Upper lobe of left lung (tissue), 4 donors: Measurements from ENCODE around the gene ANGPTL4.

ENCODE experiments used
- EP300 ChIP-seq, 4 donors: sonication (generic); formaldehyde crosslinking; IDR thresholded peaks; one replicate each; pipeline ENCODE4 v1.5.1; 2017; ENCODE audit warnings: antibody characterized with exemption in 4 of 4, control low read depth in 2 of 4
- POLR2A ChIP-seq, 4 donors: fragments of 450-650 bp; IDR thresholded peaks; one replicate each; pipeline ENCODE4 v1.5.1; 2016 to 2017; ENCODE audit warnings: antibody characterized with exemption in 4 of 4, mild to moderate bottlenecking in 2 of 4
- POLR2AphosphoS5 ChIP-seq, 2 donors: sonication (generic); formaldehyde crosslinking; IDR thresholded peaks; one replicate each; pipeline ENCODE4 v1.5.1; 2017; ENCODE audit warnings: antibody characterized with exemption in 2 of 2
- TF ChIP-seq, protein P1 (sequence below), 6 experiments: fragments of 450-650 bp in 4 of 6; fragments of 200-600 bp in 2 of 6; sonication (generic) in 2 of 6; IDR thresholded peaks; one replicate each; pipeline ENCODE4 v1.5.1; 2016 to 2019; ENCODE audit warnings: antibody characterized with exemption in 6 of 6

DNA sequence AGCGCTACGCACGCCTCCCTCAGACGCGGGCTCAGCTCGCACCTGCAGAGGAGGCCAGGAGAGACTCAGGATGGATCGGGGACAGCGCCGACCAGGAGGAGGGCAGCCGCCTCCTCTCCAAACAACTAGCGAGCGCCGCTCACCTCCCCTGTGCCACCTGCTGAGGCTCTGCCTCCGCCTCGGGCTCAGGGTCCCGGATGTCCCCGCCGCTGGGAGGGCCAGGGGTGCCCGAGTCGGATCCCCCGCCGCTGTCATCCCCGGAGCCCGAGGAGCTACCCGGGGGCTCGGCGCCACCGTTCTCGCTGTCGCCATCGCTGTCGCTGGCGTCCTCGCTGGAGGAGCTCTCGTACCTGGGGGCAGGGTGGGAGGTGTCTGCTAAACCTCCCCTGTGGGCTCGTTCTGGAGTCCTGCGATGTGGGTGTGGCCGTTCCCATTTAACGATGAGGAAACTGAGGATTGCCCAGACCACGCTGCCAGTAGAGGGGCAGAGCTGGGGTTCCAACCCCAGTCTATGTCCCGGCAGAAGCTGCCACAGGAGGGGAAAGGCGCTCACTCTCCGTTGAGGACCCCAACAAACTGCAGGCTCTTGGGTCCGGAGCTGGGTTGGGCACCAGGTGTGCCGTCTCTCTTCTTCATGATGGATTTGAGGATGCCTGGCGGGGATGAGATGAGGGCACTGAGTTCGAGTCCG, 30.0 kb upstream of the ANGPTL4 start:
- TF ChIP-seq, protein P1, sequence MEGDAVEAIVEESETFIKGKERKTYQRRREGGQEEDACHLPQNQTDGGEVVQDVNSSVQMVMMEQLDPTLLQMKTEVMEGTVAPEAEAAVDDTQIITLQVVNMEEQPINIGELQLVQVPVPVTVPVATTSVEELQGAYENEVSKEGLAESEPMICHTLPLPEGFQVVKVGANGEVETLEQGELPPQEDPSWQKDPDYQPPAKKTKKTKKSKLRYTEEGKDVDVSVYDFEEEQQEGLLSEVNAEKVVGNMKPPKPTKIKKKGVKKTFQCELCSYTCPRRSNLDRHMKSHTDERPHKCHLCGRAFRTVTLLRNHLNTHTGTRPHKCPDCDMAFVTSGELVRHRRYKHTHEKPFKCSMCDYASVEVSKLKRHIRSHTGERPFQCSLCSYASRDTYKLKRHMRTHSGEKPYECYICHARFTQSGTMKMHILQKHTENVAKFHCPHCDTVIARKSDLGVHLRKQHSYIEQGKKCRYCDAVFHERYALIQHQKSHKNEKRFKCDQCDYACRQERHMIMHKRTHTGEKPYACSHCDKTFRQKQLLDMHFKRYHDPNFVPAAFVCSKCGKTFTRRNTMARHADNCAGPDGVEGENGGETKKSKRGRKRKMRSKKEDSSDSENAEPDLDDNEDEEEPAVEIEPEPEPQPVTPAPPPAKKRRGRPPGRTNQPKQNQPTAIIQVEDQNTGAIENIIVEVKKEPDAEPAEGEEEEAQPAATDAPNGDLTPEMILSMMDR (IDR thresholded peaks at IDR 0.05), result no peak
- TF ChIP-seq POLR2A (IDR thresholded peaks at IDR 0.05) (no peak), EP300 (IDR thresholded peaks at IDR 0.05) (no peak), POLR2AphosphoS5 (IDR thresholded peaks at IDR 0.05) (no peak)
